SK-N-SH treated with all-trans-retinoic acid at 6 μM for 48 hours (cell line): ENCODE data around the gene OR7A10.

ENCODE experiments used
- ARNTL ChIP-seq: fragments of 450-650 bp; formaldehyde crosslinking; IDR thresholded peaks from 2 replicates; pipeline ENCODE4 v1.5.0; 2020; ENCODE audit warnings: low read depth, mild to moderate bottlenecking, moderate library complexity, borderline replicate concordance
- GLIS3 ChIP-seq: fragments of 250-450 bp; sonication (Bioruptor Pico); IDR thresholded peaks from 2 replicates; pipeline ENCODE4 v1.5.0; 2020; ENCODE audit warnings: mild to moderate bottlenecking, moderate library complexity
- PATZ1 ChIP-seq: fragments of 250-450 bp; sonication (Bioruptor Pico); IDR thresholded peaks from 2 replicates; pipeline ENCODE4 v1.8.0; 2020; ENCODE audit warnings: mild to moderate bottlenecking, moderate library complexity, borderline replicate concordance
- PPARA ChIP-seq: fragments of 250-450 bp; sonication (Bioruptor Pico); IDR thresholded peaks from 2 replicates; pipeline ENCODE4 v1.5.0; 2020; ENCODE audit warnings: mild to moderate bottlenecking, borderline replicate concordance
- TOX ChIP-seq: fragments of 250-450 bp; sonication (Bioruptor Pico); IDR thresholded peaks from 2 replicates; pipeline ENCODE4 v1.8.0; 2021; ENCODE audit warnings: mild to moderate bottlenecking, moderate library complexity, borderline replicate concordance
- ZC3H10 ChIP-seq: fragments of 250-450 bp; sonication (Bioruptor Pico); IDR thresholded peaks from 2 replicates; pipeline ENCODE4 v1.5.1; 2021; ENCODE audit warnings: mild to moderate bottlenecking, moderate library complexity
- ZFP3 ChIP-seq: fragments of 250-450 bp; sonication (Bioruptor Pico); IDR thresholded peaks from 2 replicates; pipeline ENCODE4 v1.5.0; 2020; ENCODE audit warnings: mild to moderate bottlenecking, moderate library complexity
- ZFP30 ChIP-seq: fragments of 450-650 bp; formaldehyde crosslinking; IDR thresholded peaks from 2 replicates; pipeline ENCODE4 v1.5.0; 2022; ENCODE audit warnings: mild to moderate bottlenecking, moderate library complexity
- ZNF70 ChIP-seq: fragments of 450-650 bp; formaldehyde crosslinking; IDR thresholded peaks from 2 replicates; pipeline ENCODE4 v1.5.0; 2020; ENCODE audit warnings: mild to moderate bottlenecking, moderate library complexity
- TF ChIP-seq, protein P1 (sequence below): fragments of 250-450 bp; sonication (Bioruptor Pico); IDR thresholded peaks from 2 replicates; pipeline ENCODE4 v1.5.1; 2020; ENCODE audit warnings: low read depth, mild to moderate bottlenecking, moderate library complexity
- TF ChIP-seq, protein P2 (sequence below): fragments of 250-450 bp; sonication (Bioruptor Pico); IDR thresholded peaks from 2 replicates; pipeline ENCODE4 v1.5.0; 2020; ENCODE audit warnings: mild to moderate bottlenecking, moderate library complexity

DNA sequence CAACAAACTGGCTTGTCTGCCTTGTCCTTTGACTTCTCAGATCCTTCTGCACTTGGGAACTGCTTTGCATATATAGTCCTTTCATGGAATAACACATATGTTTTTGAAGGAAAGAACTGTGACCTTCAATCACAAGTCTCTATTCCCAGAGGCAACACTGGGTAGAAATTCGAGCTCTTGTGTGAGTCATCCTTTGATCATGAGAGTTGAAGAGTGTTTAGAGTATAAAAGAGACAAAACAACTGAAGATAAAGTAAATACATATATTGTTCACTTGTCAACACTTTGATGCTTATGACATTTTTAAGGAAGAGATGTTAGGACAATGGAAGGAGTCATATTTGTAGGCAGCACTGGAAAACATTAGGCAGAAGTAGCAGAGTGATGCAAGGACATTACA is 8.5 kb downstream of the OR7A10 start:
- TF ChIP-seq GLIS3 (no peak), ZNF70 (CRISPR knock-in tag) (no peak), ZFP30 (CRISPR knock-in tag) (no peak), ARNTL (no peak), PATZ1 (no peak), TOX (CRISPR knock-in tag) (no peak), ZFP3 (CRISPR knock-in tag) (no peak), PPARA (CRISPR knock-in tag) (no peak), ZC3H10 (no peak)
- TF ChIP-seq, protein P1, sequence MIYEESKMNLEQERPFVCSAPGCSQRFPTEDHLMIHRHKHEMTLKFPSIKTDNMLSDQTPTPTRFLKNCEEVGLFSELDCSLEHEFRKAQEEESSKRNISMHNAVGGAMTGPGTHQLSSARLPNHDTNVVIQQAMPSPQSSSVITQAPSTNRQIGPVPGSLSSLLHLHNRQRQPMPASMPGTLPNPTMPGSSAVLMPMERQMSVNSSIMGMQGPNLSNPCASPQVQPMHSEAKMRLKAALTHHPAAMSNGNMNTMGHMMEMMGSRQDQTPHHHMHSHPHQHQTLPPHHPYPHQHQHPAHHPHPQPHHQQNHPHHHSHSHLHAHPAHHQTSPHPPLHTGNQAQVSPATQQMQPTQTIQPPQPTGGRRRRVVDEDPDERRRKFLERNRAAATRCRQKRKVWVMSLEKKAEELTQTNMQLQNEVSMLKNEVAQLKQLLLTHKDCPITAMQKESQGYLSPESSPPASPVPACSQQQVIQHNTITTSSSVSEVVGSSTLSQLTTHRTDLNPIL (CRISPR knock-in tag) = no peak
- TF ChIP-seq, protein P2, sequence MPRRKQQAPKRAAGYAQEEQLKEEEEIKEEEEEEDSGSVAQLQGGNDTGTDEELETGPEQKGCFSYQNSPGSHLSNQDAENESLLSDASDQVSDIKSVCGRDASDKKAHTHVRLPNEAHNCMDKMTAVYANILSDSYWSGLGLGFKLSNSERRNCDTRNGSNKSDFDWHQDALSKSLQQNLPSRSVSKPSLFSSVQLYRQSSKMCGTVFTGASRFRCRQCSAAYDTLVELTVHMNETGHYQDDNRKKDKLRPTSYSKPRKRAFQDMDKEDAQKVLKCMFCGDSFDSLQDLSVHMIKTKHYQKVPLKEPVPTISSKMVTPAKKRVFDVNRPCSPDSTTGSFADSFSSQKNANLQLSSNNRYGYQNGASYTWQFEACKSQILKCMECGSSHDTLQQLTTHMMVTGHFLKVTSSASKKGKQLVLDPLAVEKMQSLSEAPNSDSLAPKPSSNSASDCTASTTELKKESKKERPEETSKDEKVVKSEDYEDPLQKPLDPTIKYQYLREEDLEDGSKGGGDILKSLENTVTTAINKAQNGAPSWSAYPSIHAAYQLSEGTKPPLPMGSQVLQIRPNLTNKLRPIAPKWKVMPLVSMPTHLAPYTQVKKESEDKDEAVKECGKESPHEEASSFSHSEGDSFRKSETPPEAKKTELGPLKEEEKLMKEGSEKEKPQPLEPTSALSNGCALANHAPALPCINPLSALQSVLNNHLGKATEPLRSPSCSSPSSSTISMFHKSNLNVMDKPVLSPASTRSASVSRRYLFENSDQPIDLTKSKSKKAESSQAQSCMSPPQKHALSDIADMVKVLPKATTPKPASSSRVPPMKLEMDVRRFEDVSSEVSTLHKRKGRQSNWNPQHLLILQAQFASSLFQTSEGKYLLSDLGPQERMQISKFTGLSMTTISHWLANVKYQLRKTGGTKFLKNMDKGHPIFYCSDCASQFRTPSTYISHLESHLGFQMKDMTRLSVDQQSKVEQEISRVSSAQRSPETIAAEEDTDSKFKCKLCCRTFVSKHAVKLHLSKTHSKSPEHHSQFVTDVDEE (CRISPR knock-in tag) = no peak
